ENCODE results near the gene TCF12.

GRCh38 chr15:57028176-57028575 is 109.7 kb downstream of the TCF12 start:
- TF ChIP-seq CTCF (IDR thresholded peaks at IDR 0.05): no peak
- no peak for TF ChIP-seq POLR2A (IDR thresholded peaks at IDR 0.05)
